Lung (tissue), 12 donors: ENCODE measurements around the gene BUD23. TPM values are rescaled to one million over a fixed set of nuclear protein-coding genes. Genes with fewer than 3 reads are reported as not detected.

Experiments
- ATAC-seq: fragments of 200-7000 bp; cut with Tn5 transposase; one replicate; pipeline ENCODE4 v1.9.1; 2020; ENCODE audit warnings: moderate number of reproducible peaks; ENCODE audit not compliant: insufficient read depth, low FRiP score
- DNase-seq, 3 donors: peaks; one replicate each; pipeline ENCODE4 v3.0.0-alpha.2; 2013 to 2017
- H3K27ac ChIP-seq, 2 donors: one replicate each; pipeline ENCODE4 v1.5.1; 2013; ENCODE audit warnings: mild to moderate bottlenecking in 2 of 2, moderate library complexity in 2 of 2, control low read depth in 1 of 2, inconsistent platforms in 1 of 2, low read depth in 1 of 2, low read length in 1 of 2
- H3K27me3 ChIP-seq, 3 donors: one replicate each; pipeline ENCODE4 v1.5.1; 2013; ENCODE audit warnings: low read length in 2 of 3; ENCODE audit not compliant: control insufficient read depth in 3 of 3, insufficient read depth in 3 of 3
- H3K36me3 ChIP-seq, 4 donors: one replicate each; pipeline ENCODE4 v1.5.1; 2013; ENCODE audit warnings: low read length in 4 of 4, mild to moderate bottlenecking in 1 of 4, moderate library complexity in 1 of 4; ENCODE audit not compliant: control insufficient read depth in 4 of 4, insufficient read depth in 4 of 4
- H3K4me1 ChIP-seq, 5 donors: one replicate each; pipeline ENCODE4 v1.5.1; 2013; ENCODE audit warnings: low read length in 5 of 5, mild to moderate bottlenecking in 2 of 5, moderate library complexity in 1 of 5; ENCODE audit not compliant: control insufficient read depth in 5 of 5, insufficient read depth in 5 of 5
- H3K4me3 ChIP-seq: one replicate; pipeline ENCODE4 v1.5.1; 2013; ENCODE audit warnings: mild to moderate bottlenecking, control low read depth, moderate library complexity
- H3K9ac ChIP-seq, 2 donors: one replicate each; pipeline ENCODE4 v1.5.1; 2013; ENCODE audit warnings: low read length in 2 of 2, control low read depth in 1 of 2; ENCODE audit not compliant: insufficient read depth in 1 of 2
- H3K9me3 ChIP-seq, 4 donors: one replicate each; pipeline ENCODE4 v1.5.1; 2013; ENCODE audit warnings: low read length in 3 of 4, mild to moderate bottlenecking in 1 of 4, moderate library complexity in 1 of 4; ENCODE audit not compliant: control insufficient read depth in 4 of 4, insufficient read depth in 3 of 4
- WGBS, 2 donors: extraction: QIAGEN DNeasy Blood & Tissue Kit; methylation state at CpG; one replicate each; pipeline ENCODE4 v1.1.7; 2013; 5-methylcytosine and 5-hydroxymethylcytosine counted together
- polyA plus RNA-seq, 2 donors: library from polyadenylated mRNA; stranded (reverse); fragments of 200-250 nt; gene quantifications; one replicate each; pipeline ENCODE4 v1.2.1, GENCODE V29; 2013
- total RNA-seq, 2 donors: library from RNA; depleted of rRNA in 1 of 2; stranded (reverse); fragments of >200 nt in 1 of 2; gene quantifications; one replicate each; pipeline ENCODE4 v1.2.1, GENCODE V29; 2014 to 2021
- TF ChIP-seq, protein P1 (sequence below): IDR thresholded peaks from 2 replicates; pipeline ENCODE4 v1.5.1; 2012; ENCODE audit warnings: mild to moderate bottlenecking; ENCODE audit errors: control extremely low read depth, extremely low read depth
- donor health status: control.
- donor health status: control.
- donor health status: Bipolar disorder and iron deficiency.
- donor health status: healthy.
- donor health status: DM: yes; HTN: yes; CAD: no.

Gene BUD23
- total and polyA plus RNA-seq, 4 donors, result 33.5 to 118 (median 74.2) TPM

DNA sequence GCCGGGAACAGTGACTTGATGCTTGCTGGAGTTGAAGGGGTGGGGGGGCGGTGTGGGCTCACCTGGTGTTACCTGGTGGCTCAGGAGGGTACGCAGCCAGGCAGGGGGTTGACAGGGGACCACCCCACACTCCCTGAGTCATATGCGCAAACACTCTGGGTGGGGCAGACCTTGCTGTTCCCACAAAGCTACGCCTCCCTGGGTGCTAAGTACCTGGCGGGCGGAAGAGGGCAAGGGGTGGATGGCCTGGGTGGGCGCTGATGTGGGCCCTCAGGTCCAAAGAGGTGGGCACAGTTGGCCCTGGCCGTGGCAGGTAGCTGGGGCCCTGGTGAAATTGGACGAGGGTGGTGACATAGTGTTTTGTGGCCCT is 22.1 kb downstream of the BUD23 start:
- H3K27me3 ChIP-seq, result no peaks in the 10 kb centered on the region
- no peak overlapping the region for H3K9ac ChIP-seq
- no peak overlapping the region for H3K27ac ChIP-seq
- DNase-seq (no peak), ATAC-seq (no peak)
- H3K4me3 ChIP-seq, result no peak overlapping the region
- H3K9me3 ChIP-seq, result no peaks in the 10 kb centered on the region
- 88 to 92% methylated on average over 10 of the region's 10 CpGs for WGBS, 2 donors
- H3K36me3 ChIP-seq, result peaks cover 0 to 5% (median under 1%) of the 10 kb centered on the region in 4 donors
- peaks cover 0 to 11% (median 0%) of the 10 kb centered on the region in 5 donors for H3K4me1 ChIP-seq
- TF ChIP-seq, protein P1, sequence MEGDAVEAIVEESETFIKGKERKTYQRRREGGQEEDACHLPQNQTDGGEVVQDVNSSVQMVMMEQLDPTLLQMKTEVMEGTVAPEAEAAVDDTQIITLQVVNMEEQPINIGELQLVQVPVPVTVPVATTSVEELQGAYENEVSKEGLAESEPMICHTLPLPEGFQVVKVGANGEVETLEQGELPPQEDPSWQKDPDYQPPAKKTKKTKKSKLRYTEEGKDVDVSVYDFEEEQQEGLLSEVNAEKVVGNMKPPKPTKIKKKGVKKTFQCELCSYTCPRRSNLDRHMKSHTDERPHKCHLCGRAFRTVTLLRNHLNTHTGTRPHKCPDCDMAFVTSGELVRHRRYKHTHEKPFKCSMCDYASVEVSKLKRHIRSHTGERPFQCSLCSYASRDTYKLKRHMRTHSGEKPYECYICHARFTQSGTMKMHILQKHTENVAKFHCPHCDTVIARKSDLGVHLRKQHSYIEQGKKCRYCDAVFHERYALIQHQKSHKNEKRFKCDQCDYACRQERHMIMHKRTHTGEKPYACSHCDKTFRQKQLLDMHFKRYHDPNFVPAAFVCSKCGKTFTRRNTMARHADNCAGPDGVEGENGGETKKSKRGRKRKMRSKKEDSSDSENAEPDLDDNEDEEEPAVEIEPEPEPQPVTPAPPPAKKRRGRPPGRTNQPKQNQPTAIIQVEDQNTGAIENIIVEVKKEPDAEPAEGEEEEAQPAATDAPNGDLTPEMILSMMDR, result no peak

DNA sequence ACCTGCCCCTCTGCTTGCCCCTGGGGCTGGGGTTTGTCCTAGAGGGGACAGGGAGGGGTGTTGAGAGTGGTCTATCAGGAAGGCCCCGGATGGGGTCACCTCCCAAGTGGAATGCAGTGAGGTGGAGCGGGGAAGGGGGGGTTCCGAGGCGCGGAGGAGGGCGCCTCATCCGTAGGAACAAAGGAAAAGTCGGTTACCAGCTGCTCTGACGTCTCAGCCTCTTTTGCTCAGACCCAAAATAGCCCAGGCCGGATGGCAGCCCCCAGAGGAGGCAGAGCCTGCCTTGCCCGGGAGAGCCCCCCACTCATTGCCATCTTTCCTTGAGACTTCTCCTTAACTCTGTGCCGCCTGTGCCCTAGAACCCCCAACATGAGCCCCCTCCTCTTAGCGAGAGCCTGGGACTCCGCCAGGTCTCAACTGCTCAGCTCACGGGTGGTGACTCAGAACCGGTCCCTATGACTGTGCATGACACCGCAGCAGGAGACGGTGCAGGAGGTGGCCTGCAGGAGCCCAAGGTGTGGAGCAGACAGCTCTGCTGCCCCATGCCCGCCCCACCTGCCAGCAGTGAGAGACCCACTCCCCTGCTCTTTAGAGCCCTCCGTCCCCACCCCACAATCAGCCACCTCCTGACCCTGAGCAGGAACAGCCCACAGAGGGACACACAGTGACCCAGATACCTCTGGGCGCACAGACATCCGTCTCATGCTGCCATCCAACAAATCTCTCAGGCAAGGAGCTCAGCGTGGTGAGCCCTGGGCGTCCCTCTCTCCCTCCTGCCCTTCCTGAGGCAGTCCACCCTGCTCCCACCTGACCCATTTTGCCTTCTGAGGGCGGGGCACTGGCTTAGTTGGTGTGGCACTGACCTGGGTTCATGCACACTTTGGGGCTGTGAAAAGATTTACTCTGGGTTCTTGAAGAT is 23.0 kb downstream of the BUD23 start:
- H3K4me1 ChIP-seq, result peaks cover 0 to 11% (median 0%) of the 10 kb centered on the region in 5 donors
- H3K9me3 ChIP-seq, result no peaks in the 10 kb centered on the region
- no peak overlapping the region for H3K4me3 ChIP-seq
- DNase-seq, result no peak
- H3K9ac ChIP-seq, result no peak overlapping the region
- 71 to 75% methylated on average over 24 to 25 of the region's 25 CpGs for WGBS, 2 donors
- no peaks in the 10 kb centered on the region for H3K27me3 ChIP-seq
- peaks cover 0 to 5% (median 0%) of the 10 kb centered on the region in 4 donors for H3K36me3 ChIP-seq
- H3K27ac ChIP-seq, result no peak overlapping the region
- TF ChIP-seq, protein P1, result no peak
- ATAC-seq, result no peak

DNA sequence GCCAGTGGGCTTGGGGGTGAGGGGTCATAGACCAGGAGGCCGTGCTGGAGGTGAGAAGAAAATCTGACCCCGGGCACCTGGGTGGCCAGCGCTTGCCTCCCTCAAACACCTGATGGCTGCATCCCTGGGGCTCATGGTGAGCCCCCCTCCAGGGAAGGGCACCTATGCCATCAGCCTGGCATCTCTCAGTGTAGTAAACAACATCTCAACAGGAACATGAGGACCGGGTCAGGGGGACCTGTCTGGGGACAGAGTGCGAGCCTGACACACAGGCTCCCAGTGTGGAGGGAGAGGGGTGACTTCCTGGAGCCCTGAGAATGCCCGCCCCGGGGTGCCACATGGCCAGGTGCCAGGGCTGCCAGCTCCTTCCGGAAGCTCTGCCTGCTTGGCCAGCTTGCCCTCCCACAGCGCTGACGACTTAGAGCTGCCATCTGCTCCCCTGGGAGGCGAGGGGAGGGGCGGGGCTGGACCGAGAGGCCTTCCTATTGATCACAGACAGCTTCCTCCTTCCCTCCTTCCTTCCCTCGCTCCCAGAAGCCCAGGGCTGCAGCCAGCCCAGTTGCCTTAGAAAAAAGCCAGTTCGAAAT is 23.7 kb downstream of the BUD23 start:
- no peak overlapping the region for H3K9ac ChIP-seq
- no peak overlapping the region for H3K4me3 ChIP-seq
- DNase-seq, result no peak
- no peaks in the 10 kb centered on the region for H3K9me3 ChIP-seq
- H3K36me3 ChIP-seq, result peaks cover 0 to 5% (median 0%) of the 10 kb centered on the region in 4 donors
- peaks cover 0 to 11% (median 0%) of the 10 kb centered on the region in 5 donors for H3K4me1 ChIP-seq
- TF ChIP-seq, protein P1, result no peak
- WGBS, 2 donors, result 46 to 62% methylated on average over 15 of the region's 15 CpGs
- ATAC-seq, result no peak
- H3K27me3 ChIP-seq, result no peaks in the 10 kb centered on the region
- H3K27ac ChIP-seq, result no peak overlapping the region
